ENCODE measurements around the gene PRCD. TPM values are rescaled to one million over a fixed set of nuclear protein-coding genes. Genes with fewer than 3 reads are reported as not detected.
A peak's percentile ranks its signal among the peaks of the same experiment; 100 is the strongest.
"Not testable (repeated sequence)": the region's sequence is repeated elsewhere in the genome, so short reads cannot be mapped to it uniquely, and the experiment has no call there.

The PRCD gene
- total RNA-seq, 1 donor from 2014 or later: not detected

- no peak for DNase-seq (ENCODE audit: low read depth)
Measured at GRCh38 chr17:76551685-76552084, 11.8 kb downstream of the PRCD start.

- DNase-seq (ENCODE audit: low read depth): no peak
Measured at GRCh38 chr17:76553178-76553908, 13.5 kb downstream of the PRCD start.

- peak; percentile 49 for DNase-seq (ENCODE audit: low read depth)
Measured at GRCh38 chr17:76554131-76554530, 14.3 kb downstream of the PRCD start.

GRCh38 chr17:76556765-76557367 is 17.0 kb downstream of the PRCD start:
- DNase-seq (ENCODE audit: low read depth): no peak

GRCh38 chr17:76557368-76558197 is 17.7 kb downstream of the PRCD start:
- peak; percentile 98 for DNase-seq (ENCODE audit: low read depth)

GRCh38 chr17:76558198-76559095 is 18.6 kb downstream of the PRCD start:
- DNase-seq (ENCODE audit: low read depth): peak; percentile 57

- DNase-seq (ENCODE audit: low read depth): peak; percentile 45
Measured at GRCh38 chr17:76559460-76559859, 19.6 kb downstream of the PRCD start.

- no peak for DNase-seq (ENCODE audit: low read depth)
Measured at GRCh38 chr17:76560036-76560876, 20.4 kb downstream of the PRCD start.

- DNase-seq (ENCODE audit: low read depth): no peak
Measured at GRCh38 chr17:76560877-76561221, 21.0 kb downstream of the PRCD start.

GRCh38 chr17:76561332-76561731 is 21.5 kb downstream of the PRCD start:
- no peak for DNase-seq (ENCODE audit: low read depth)

- DNase-seq (ENCODE audit: low read depth): peak; percentile 59
Measured at GRCh38 chr17:76561799-76562268, 22.0 kb downstream of the PRCD start.

GRCh38 chr17:76562734-76563148 is 22.9 kb downstream of the PRCD start:
- DNase-seq (ENCODE audit: low read depth): peak; percentile 80

GRCh38 chr17:76563359-76563758 is 23.5 kb downstream of the PRCD start:
- DNase-seq (ENCODE audit: low read depth): not testable (repeated sequence)

GRCh38 chr17:76564991-76565727 is 25.3 kb downstream of the PRCD start:
- DNase-seq (ENCODE audit: low read depth): not testable (repeated sequence)

GRCh38 chr17:76565728-76566612 is 26.1 kb downstream of the PRCD start:
- DNase-seq (ENCODE audit: low read depth): no peak

GRCh38 chr17:76566613-76566943 is 26.7 kb downstream of the PRCD start:
- DNase-seq (ENCODE audit: low read depth): no peak

GRCh38 chr17:76566988-76567431 is 27.2 kb downstream of the PRCD start:
- no peak for DNase-seq (ENCODE audit: low read depth)
